ENCODE data around the gene PINK1. TPM values are rescaled to one million over a fixed set of nuclear protein-coding genes. Genes with fewer than 3 reads are reported as not detected.
A peak's percentile ranks its signal among the peaks of the same experiment; 100 is the strongest.

The PINK1 gene
- total and polyA plus RNA-seq, 2 of the 13 experiments (the other 11 are each of a cell fraction or from before 2014, with no cell fraction given): 15.3 to 16.1 TPM

DNA sequence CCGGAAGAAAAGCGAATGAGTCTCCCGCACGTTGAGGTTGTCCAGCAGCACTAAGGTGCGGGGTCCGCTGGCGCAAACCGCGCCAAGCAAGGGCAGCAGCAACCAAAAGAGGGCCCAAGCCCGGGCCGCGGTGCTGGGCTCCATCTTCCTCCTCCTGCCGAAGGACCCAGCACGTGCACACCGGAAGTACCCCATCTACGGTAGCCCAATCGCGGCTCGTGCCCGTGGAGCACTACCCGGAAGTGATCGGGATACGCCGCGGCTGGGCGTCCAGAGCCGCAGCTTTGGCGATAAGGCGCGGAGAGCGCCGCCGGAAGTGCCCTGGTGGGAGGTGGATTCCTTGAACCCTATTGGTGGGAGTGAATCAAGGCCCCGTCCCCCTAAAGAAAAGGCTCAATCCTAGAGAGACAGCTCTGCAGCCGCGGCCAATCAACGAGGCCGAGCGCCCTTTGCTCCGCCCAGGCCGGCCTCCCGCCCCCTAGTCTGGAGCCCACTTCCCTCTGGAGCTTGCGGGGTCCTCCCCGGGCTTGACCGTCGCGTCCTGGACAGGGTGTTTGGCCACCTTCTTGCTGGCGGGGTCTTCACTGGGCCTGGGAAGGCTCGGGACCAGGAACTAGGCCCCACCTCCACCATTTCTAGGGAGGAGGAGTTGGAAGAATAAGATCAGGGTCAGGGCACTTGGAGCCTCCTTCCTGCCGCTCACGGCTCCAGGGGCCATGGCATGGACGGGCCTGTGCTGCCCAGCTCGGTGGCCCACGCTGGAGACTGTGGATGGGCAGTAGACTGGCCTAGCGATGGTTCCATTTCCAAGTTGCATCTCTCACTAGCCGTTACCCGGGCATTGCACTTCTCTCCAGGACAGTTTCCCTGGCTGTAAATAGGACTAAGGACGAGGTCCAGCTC is 28.2 kb downstream of the PINK1 start, which contains the start of gene DDOST (continued):
- TF ChIP-seq NONO (IDR thresholded peaks at IDR 0.05) (no peak), NONO (CRISPR knock-in tag; conservative IDR thresholded peaks at IDR 0.05) (peak; percentile 81), ZNF839 (CRISPR knock-in tag; IDR thresholded peaks at IDR 0.05; ENCODE audit: borderline replicate concordance) (peak; percentile 76; the same call in 1 of the 2 replicates), ZBTB7B (CRISPR knock-in tag; IDR thresholded peaks at IDR 0.05) (peak; percentile 84), NFYC (CRISPR knock-in tag; IDR thresholded peaks at IDR 0.05) (peak; percentile 95), NFE2 (CRISPR knock-in tag; IDR thresholded peaks at IDR 0.05) (no peak), ZFP36L2 (CRISPR knock-in tag; IDR thresholded peaks at IDR 0.05) (no peak), ZFP62 (CRISPR knock-in tag; IDR thresholded peaks at IDR 0.05) (no peak), SPEN (CRISPR knock-in tag; IDR thresholded peaks at IDR 0.05; ENCODE audit: low read depth) (peak; percentile 74; the same call in 1 of the 2 replicates), ZNF691 (CRISPR knock-in tag; IDR thresholded peaks at IDR 0.05; ENCODE audit: borderline replicate concordance, low read depth) (0 out of 2 replicates have a peak, but pooled peaks have one; percentile 18), TBX2 (CRISPR knock-in tag; IDR thresholded peaks at IDR 0.05; ENCODE audit: borderline replicate concordance) (peak; percentile 61; the same call in 1 of the 2 replicates), SP2 (CRISPR knock-in tag; IDR thresholded peaks at IDR 0.05) (peak; percentile 99), HNRNPK (IDR thresholded peaks at IDR 0.05; ENCODE audit: low read depth, low read length, poor library complexity, severe bottlenecking) (no peak), ZNF543 (CRISPR knock-in tag; IDR thresholded peaks at IDR 0.05) (peak; percentile 25; the same call in 1 of the 2 replicates), FOXO4 (CRISPR knock-in tag; conservative IDR thresholded peaks at IDR 0.05) (peak; percentile 91; the same call in 1 of the 2 replicates), BHLHE40 (IDR thresholded peaks at IDR 0.05; ENCODE audit: low read length) (peak; percentile 71), HMGA1 (CRISPR knock-in tag; conservative IDR thresholded peaks at IDR 0.05) (no peak), ZNF678 (CRISPR knock-in tag; IDR thresholded peaks at IDR 0.05) (peak; percentile 48; the same call in 1 of the 2 replicates), HOXA9 (CRISPR knock-in tag; IDR thresholded peaks at IDR 0.05; ENCODE audit: borderline replicate concordance) (no peak), ZNF354B (CRISPR knock-in tag; IDR thresholded peaks at IDR 0.05) (no peak)
- TF ChIP-seq, protein P1, sequence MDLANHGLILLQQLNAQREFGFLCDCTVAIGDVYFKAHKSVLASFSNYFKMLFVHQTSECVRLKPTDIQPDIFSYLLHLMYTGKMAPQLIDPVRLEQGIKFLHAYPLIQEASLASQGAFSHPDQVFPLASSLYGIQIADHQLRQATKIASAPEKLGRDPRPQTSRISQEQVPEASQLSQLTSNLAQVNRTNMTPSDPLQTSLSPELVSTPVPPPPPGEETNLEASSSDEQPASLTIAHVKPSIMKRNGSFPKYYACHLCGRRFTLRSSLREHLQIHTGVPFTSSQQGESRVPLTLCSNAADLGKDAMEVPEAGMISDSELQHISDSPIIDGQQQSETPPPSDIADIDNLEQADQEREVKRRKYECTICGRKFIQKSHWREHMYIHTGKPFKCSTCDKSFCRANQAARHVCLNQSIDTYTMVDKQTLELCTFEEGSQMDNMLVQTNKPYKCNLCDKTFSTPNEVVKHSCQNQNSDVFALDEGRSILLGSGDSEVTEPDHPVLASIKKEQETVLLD (CRISPR knock-in tag; IDR thresholded peaks at IDR 0.05; ENCODE audit: low read depth): 0 out of 2 replicates have a peak, but pooled peaks have one; percentile 59
- TF ChIP-seq, protein P2, sequence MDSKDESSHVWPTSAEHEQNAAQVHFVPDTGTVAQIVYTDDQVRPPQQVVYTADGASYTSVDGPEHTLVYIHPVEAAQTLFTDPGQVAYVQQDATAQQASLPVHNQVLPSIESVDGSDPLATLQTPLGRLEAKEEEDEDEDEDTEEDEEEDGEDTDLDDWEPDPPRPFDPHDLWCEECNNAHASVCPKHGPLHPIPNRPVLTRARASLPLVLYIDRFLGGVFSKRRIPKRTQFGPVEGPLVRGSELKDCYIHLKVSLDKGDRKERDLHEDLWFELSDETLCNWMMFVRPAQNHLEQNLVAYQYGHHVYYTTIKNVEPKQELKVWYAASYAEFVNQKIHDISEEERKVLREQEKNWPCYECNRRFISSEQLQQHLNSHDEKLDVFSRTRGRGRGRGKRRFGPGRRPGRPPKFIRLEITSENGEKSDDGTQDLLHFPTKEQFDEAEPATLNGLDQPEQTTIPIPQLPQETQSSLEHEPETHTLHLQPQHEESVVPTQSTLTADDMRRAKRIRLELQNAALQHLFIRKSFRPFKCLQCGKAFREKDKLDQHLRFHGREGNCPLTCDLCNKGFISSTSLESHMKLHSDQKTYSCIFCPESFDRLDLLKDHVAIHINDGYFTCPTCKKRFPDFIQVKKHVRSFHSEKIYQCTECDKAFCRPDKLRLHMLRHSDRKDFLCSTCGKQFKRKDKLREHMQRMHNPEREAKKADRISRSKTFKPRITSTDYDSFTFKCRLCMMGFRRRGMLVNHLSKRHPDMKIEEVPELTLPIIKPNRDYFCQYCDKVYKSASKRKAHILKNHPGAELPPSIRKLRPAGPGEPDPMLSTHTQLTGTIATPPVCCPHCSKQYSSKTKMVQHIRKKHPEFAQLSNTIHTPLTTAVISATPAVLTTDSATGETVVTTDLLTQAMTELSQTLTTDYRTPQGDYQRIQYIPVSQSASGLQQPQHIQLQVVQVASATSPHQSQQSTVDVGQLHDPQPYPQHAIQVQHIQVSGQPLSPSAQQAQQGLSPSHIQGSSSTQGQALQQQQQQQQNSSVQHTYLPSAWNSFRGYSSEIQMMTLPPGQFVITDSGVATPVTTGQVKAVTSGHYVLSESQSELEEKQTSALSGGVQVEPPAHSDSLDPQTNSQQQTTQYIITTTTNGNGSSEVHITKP (CRISPR knock-in tag; IDR thresholded peaks at IDR 0.05; ENCODE audit: low read depth): peak; percentile 37; the same call in 1 of the 2 replicates

All from HepG2 (cell line).